HG02798 (cell line): ENCODE data around the gene UCP1.

Source experiments
- ATAC-seq: cut with Tn5 transposase; IDR thresholded peaks from one replicate; pipeline ENCODE4 v1.9.1; 2021; ENCODE audit warnings: mild to moderate bottlenecking; ENCODE audit not compliant: unreplicated experiment, poor library complexity

UCP1 gene

GRCh38 chr4:140568507-140569306 lies at the start of gene UCP1:
TSS of gene UCP1 (minus strand) at chr4:140568961. CDS start at chr4:140568729, 232 bp downstream.
- no peak for ATAC-seq

- ATAC-seq = no peak
Measured at GRCh38 chr4:140617499-140618248, 48.9 kb upstream of the UCP1 start.

GRCh38 chr4:140615451-140615850 lies 46.7 kb upstream of the UCP1 start:
- ATAC-seq = no peak

- no peak for ATAC-seq
Measured at GRCh38 chr4:140612357-140612756, 43.6 kb upstream of the UCP1 start.

GRCh38 chr4:140611854-140612253 lies 43.1 kb upstream of the UCP1 start:
- no peak for ATAC-seq

GRCh38 chr4:140609548-140610425 lies 41.0 kb upstream of the UCP1 start:
- peak; percentile 86 for ATAC-seq

GRCh38 chr4:140607852-140608251 lies 39.1 kb upstream of the UCP1 start:
- ATAC-seq = no peak

GRCh38 chr4:140604544-140604943 lies 35.8 kb upstream of the UCP1 start:
- ATAC-seq = no peak

- no peak for ATAC-seq
Measured at GRCh38 chr4:140603286-140603685, 34.5 kb upstream of the UCP1 start.

- ATAC-seq = no peak
Measured at GRCh38 chr4:140602714-140603113, 34.0 kb upstream of the UCP1 start.

- ATAC-seq = no peak
Measured at GRCh38 chr4:140600408-140600807, 31.6 kb upstream of the UCP1 start.

- peak; percentile 55 for ATAC-seq
Measured at GRCh38 chr4:140595065-140595464, 26.3 kb upstream of the UCP1 start.

- ATAC-seq = no peak
Measured at GRCh38 chr4:140584439-140584838, 15.7 kb upstream of the UCP1 start.

GRCh38 chr4:140581078-140581477 lies 12.3 kb upstream of the UCP1 start:
- no peak for ATAC-seq

GRCh38 chr4:140579278-140579677 lies 10.5 kb upstream of the UCP1 start:
- no peak for ATAC-seq

- no peak for ATAC-seq
Measured at GRCh38 chr4:140575489-140575888, 6.7 kb upstream of the UCP1 start.

GRCh38 chr4:140571620-140572019 lies 2.9 kb upstream of the UCP1 start:
- ATAC-seq = no peak

- ATAC-seq = no peak
Measured at GRCh38 chr4:140569307-140569638, 512 bp upstream of the UCP1 start.

- ATAC-seq = no peak
Measured at GRCh38 chr4:140559696-140560095, 9.1 kb downstream of the UCP1 start.

- ATAC-seq = no peak
Measured at GRCh38 chr4:140557831-140558435, 10.8 kb downstream of the UCP1 start.
